ENCODE results near the gene KIAA1586. TPM values are rescaled to one million over a fixed set of nuclear protein-coding genes. Genes with fewer than 3 reads are reported as not detected.

Gene KIAA1586
- polyA plus RNA-seq, 1 experiment = 10.8 TPM

GRCh38 chr6:57075092-57075491, 28.6 kb downstream of the KIAA1586 start:
- DNase-seq (ENCODE audit: low read depth, low spot score) = no peak
- Histone ChIP-seq H3K27ac (ENCODE audit: low read depth, low read length) (no peak overlapping the region), H3K4me3 (ENCODE audit: low read depth, low read length) (no peak overlapping the region), H3K27me3 (ENCODE audit: control insufficient read depth, insufficient read depth, low read length) (no peaks in the 10 kb centered on the region), H3K9me3 (ENCODE audit: control insufficient read depth, insufficient read depth, low read length) (peaks cover 6% of the 10 kb centered on the region; the same call in 1 of the 2 replicates)
- TF ChIP-seq CTCF (IDR thresholded peaks at IDR 0.05; ENCODE audit: low read depth, low read length) = no peak
- POLR2A ChIA-PET = no interaction called here
- CTCF ChIA-PET = no interaction called here

GRCh38 chr6:57078531-57079207, 32.2 kb downstream of the KIAA1586 start:
- DNase-seq (ENCODE audit: low read depth, low spot score) = no peak
- Histone ChIP-seq H3K27ac (ENCODE audit: low read depth, low read length) (no peak overlapping the region), H3K9me3 (ENCODE audit: control insufficient read depth, insufficient read depth, low read length) (peaks cover 6% of the 10 kb centered on the region; the same call in 1 of the 2 replicates), H3K27me3 (ENCODE audit: control insufficient read depth, insufficient read depth, low read length) (no peaks in the 10 kb centered on the region), H3K4me3 (ENCODE audit: low read depth, low read length) (no peak overlapping the region)
- ChIA-PET CTCF (interaction anchor here (0.6 kb wide), 1 partner anchor 27 kb away, joined by 4 read pairs; no protein-coding TSS in a partner anchor), POLR2A (interaction anchor here (0.6 kb wide), 1 partner anchor 130 kb away, joined by 3 read pairs; no protein-coding TSS in a partner anchor)
- TF ChIP-seq CTCF (IDR thresholded peaks at IDR 0.05; ENCODE audit: low read depth, low read length) = no peak

- H3K4me3 ChIP-seq (ENCODE audit: low read depth, low read length) = no peak overlapping the region
- ChIA-PET CTCF (no interaction called here), POLR2A (interaction anchor here (0.6 kb wide), 1 partner anchor 215 kb away, joined by 3 read pairs; no protein-coding TSS in a partner anchor)
- H3K27ac ChIP-seq (ENCODE audit: low read depth, low read length) = no peak overlapping the region
- H3K27me3 ChIP-seq (ENCODE audit: control insufficient read depth, insufficient read depth, low read length) = no peaks in the 10 kb centered on the region
- no peaks in the 10 kb centered on the region for H3K9me3 ChIP-seq (ENCODE audit: control insufficient read depth, insufficient read depth, low read length)
- no peak for DNase-seq (ENCODE audit: low read depth, low spot score)
- no peak for TF ChIP-seq CTCF (IDR thresholded peaks at IDR 0.05; ENCODE audit: low read depth, low read length)
Measured at GRCh38 chr6:57085471-57085870, 39.0 kb downstream of the KIAA1586 start.

GRCh38 chr6:57086843-57087242, 40.4 kb downstream of the KIAA1586 start:
- Histone ChIP-seq H3K27me3 (ENCODE audit: control insufficient read depth, insufficient read depth, low read length) (no peaks in the 10 kb centered on the region), H3K9me3 (ENCODE audit: control insufficient read depth, insufficient read depth, low read length) (no peaks in the 10 kb centered on the region), H3K4me3 (ENCODE audit: low read depth, low read length) (no peak overlapping the region), H3K27ac (ENCODE audit: low read depth, low read length) (no peak overlapping the region)
- ChIA-PET CTCF (no interaction called here), POLR2A (no interaction called here)
- no peak for TF ChIP-seq CTCF (IDR thresholded peaks at IDR 0.05; ENCODE audit: low read depth, low read length)
- no peak for DNase-seq (ENCODE audit: low read depth, low spot score)

- H3K4me3 ChIP-seq (ENCODE audit: low read depth, low read length) = no peak overlapping the region
- POLR2A ChIA-PET = interaction anchor here (0.8 kb wide), 1 partner anchor 48 kb away, joined by 6 read pairs; no protein-coding TSS in a partner anchor
- TF ChIP-seq CTCF (IDR thresholded peaks at IDR 0.05; ENCODE audit: low read depth, low read length) = no peak
- CTCF ChIA-PET = no interaction called here
- H3K9me3 ChIP-seq (ENCODE audit: control insufficient read depth, insufficient read depth, low read length) = no peaks in the 10 kb centered on the region
- no peak for DNase-seq (ENCODE audit: low read depth, low spot score)
- no peaks in the 10 kb centered on the region for H3K27me3 ChIP-seq (ENCODE audit: control insufficient read depth, insufficient read depth, low read length)
- H3K27ac ChIP-seq (ENCODE audit: low read depth, low read length) = no peak overlapping the region
Measured at GRCh38 chr6:57087916-57088315, 41.4 kb downstream of the KIAA1586 start.
